Stimulated activated CD8-positive, alpha-beta memory T cell treated with anti-CD3 and anti-CD28 coated beads, Interleukin-7, amount 100 ng/mL, for 1 hour (primary cell): ENCODE data around the gene CTF1.
A peak's percentile ranks its signal among the peaks of the same experiment; 100 is the strongest.
"Not testable (repeated sequence)": the region's sequence is repeated elsewhere in the genome, so short reads cannot be mapped to it uniquely, and the experiment has no call there.

Source experiments
- DNase-seq, 2 donors: peaks; one replicate each; pipeline ENCODE4 v3.0.0-alpha.2; 2020; ENCODE audit warnings: low read depth in 2 of 2

The CTF1 gene

DNA sequence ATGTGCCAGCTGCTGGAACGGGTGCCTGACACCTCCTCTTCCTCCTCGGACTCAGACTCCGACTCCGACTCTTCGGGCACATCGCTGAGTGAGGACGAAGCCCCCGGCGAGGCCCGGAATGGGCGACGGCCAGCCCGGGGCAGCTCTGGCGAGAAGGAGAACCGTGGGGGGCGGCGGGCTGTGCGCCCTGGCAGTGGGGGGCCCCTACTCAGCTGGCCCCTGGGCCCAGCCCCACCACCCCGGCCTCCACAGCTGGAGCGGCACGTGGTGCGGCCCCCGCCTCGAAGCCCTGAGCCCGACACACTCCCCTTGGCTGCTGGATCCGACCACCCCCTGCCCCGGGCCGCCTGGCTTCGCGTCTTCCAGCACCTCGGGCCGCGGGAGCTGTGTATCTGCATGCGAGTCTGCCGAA, 33.8 kb downstream of the CTF1 start:
- DNase-seq: no peak

DNA sequence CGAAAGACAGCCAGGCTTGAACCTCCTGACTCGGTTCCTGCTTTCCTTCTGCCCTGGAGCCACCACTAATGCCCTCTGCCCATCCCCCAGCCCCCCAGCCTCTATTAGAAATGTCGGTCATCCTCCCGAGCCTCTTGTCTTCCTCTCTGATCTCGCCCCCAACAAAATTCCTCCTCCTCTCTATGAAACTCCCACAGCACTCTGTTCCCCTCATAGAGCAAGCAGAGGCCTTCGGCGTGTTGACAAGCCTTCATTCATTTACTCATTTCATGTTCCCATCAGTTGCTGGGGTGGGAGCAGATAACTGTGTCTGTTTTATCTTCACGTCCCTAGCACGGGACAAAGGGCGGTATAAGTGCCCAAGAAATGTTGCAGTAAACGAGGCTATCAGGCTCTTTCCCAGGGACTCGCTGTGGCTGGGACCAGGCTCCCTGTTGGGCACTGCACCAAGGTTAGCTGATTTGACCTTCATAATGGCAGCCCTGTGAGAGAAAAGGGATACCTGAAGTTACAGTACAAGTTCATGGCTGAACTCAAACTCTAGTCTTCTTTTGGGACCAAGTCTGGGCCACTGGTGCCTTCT, 34.7 kb downstream of the CTF1 start:
- DNase-seq: no peak

DNA sequence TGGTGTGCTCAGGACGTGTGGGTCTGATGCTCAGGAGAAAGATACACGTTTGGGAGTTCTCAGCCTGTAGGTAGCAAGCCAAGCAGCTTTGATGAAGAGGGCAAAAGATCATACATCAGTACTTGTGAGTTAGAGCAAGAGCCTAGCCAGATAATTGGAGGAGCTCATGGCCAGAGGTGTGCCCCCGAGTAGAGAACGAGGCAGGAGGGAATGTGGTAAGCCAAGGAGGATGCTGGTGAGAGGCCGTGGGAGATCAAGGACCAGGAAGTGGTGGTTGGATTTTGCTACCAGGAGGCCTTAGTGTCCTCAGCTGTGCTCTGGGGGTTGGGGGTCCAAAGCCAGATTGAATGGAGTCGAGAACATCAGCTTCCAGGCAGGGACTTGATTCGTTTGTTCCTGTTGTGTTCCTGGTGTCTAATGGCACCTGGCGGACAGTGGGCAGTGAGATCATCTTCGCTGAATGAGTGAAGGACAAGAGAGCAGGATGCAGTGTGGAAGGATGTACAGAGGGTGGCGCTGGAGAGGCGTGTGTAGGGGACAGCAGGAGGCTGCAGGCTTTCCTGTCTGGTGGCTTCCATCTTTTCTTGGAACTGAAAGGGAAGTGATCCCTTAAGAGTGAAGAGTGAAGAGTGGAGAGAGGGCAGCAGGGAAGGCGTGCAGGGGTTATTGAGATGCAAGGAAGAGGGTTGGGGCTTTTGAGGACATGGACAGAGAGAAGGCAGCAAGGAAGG, 38.6 kb downstream of the CTF1 start:
- DNase-seq: no peak

DNA sequence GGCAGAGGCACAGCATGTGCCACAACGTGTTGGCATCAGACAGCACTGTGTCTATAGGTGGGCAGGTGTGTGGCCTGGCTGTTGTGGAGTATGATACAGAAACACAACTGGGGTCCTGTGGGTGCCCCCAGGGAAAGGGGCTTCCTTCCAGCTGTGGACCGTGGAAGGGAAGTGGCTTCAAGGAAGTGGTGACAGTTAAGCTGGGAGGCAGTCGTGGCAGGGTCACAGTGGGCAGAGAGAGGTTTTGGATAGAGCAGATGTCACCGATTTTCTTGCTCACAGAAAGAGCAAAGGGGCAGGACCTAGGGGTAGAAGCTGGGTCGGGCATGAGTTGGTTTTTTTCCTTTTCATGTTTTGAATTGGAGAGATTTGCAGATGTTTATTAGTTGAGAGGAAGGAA, 41.3 kb downstream of the CTF1 start:
- DNase-seq: no peak

DNA sequence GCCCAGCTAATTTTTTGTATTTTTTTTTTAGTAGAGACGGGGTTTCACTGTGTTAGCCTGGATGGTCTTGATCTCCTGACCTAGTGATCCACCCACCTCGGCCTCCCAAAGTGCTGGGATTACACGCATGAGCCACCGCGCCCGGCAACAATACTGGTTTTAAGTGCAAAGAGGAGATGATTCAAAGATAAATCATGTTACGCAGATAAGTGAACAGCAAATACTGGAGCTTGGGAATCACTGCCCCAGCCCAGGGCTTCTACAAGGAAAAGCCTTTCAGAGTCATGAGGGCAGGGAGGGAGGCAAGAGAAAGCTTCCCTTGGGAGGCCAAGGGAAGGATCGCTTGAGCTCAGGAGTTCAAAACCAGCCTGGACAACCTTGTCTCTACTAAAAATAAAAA, 43.2 kb downstream of the CTF1 start:
- DNase-seq: not testable (repeated sequence)

DNA sequence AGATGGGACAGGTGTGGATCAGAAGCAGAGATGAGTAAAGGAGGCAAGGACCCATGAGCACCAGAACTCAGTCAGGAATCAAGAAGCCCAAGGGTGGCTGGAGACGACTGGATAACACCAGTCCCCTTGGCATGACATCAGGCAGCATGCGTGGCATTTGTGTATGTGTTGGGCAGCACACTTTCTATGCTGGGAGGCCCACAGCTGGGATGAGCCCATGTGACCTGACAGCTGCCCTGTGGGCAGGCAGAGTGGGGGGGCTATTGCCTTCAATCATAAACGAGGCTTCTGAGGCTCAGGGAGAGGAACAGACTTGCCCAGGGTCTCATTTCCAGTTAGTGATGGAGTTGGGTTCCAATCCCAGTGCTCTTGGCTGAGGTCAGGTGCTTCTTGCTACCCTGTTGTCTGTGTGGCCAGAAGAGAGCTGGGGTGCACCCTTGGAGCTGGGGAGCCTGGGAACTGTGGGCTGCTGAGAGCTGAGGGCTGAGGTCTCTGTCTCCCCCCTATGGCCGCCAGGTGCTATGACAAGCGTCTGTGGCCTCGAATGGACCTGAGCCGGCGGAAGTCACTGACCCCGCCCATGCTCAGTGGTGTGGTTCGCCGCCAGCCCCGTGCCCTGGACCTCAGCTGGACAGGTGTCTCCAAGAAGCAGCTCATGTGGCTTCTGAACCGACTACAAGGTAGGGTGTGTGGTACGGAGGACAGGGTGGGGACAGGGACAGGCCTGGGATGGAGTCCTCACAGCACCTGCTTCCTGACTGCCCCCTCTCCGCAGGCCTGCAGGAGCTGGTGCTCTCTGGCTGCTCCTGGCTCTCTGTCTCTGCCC, 45.4 kb downstream of the CTF1 start:
- DNase-seq: peak; percentile 32 to 37

DNA sequence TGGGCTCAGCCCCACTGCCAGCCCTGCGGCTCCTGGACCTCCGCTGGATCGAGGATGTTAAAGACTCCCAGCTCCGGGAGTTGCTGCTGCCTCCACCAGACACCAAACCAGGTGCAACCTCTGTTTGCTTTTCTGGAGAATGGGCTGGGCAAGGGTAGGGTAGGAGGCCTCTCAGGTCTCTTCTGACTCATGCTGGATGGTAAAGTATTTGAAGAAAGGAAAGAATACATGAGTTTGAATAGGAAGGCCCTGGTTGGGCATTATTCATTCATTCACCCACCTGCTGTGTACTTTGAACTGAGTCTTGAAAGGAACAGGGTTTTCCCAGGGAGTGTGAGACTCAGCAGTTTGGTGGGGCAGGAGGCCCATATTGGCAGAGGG, 46.0 kb downstream of the CTF1 start:
- DNase-seq: no peak

DNA sequence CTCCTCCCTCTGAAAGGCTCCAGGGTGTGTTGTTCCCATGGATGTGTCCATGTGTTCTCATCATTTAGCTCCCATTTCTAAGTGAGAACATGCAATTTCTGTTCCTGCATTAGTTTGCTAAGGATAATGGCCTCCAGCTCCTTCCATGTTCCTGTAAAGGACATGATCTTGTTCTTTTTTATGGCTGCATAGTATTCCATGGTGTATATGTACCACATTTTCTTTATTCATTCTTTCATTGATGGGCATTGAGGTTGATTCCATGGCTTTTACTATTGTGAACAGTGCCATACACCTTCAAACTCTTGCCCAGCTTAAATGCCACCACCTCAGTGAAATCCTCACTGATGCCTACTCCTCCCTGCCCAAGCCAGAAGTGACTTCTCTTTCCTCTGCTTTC, 47.9 kb downstream of the CTF1 start:
- DNase-seq: no peak

DNA sequence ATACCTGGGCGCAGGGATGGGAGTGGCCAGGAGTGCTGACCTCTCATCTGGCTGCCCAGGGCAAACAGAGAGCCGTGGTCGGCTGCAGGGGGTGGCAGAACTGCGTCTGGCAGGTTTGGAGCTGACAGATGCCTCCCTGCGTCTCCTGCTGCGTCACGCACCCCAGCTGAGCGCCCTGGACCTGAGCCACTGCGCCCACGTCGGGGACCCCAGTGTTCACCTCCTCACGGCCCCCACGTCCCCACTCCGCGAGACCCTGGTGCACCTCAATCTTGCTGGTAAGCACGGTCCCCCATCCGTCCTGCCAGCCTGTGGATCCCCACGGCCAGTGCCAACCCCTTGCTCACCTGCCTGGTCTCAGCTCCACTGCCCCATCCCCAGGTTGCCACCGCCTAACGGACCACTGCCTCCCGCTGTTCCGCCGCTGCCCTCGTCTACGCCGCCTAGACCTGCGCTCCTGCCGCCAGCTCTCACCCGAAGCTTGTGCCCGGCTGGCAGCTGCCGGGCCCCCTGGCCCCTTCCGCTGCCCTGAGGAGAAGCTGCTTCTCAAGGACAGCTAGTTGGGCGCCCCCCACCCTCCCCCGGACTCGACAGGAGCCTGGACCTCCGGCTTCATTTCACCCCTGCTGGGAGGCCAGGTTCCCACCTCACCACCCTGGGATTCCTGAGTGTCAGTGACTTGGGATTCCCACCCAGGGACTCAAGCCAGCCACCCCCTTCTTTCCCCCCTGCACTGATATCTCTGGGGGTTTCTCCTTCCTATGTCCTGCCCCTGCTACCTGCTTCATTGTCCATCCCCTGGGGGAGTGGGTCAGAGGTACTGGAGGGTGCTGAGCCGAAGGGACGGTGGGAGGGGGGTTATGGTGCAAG, 50.5 kb downstream of the CTF1 start:
- no peak for DNase-seq

DNA sequence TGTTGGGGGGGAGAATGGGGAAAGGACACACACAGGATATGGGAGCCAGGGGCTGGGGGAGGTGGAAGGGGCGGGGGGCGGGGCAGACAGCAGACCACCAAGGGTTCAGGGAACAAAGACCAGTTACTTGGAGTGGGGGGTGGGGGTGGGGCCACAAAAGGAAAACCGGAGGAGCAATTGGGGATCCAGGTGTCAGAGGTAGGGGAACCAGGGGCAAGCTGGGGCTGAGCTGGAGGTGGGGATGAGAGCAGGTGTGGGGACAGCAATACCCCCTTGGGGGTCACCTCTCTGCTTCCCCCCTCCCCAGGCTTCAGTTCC, 51.1 kb downstream of the CTF1 start:
- DNase-seq: no peak

DNA sequence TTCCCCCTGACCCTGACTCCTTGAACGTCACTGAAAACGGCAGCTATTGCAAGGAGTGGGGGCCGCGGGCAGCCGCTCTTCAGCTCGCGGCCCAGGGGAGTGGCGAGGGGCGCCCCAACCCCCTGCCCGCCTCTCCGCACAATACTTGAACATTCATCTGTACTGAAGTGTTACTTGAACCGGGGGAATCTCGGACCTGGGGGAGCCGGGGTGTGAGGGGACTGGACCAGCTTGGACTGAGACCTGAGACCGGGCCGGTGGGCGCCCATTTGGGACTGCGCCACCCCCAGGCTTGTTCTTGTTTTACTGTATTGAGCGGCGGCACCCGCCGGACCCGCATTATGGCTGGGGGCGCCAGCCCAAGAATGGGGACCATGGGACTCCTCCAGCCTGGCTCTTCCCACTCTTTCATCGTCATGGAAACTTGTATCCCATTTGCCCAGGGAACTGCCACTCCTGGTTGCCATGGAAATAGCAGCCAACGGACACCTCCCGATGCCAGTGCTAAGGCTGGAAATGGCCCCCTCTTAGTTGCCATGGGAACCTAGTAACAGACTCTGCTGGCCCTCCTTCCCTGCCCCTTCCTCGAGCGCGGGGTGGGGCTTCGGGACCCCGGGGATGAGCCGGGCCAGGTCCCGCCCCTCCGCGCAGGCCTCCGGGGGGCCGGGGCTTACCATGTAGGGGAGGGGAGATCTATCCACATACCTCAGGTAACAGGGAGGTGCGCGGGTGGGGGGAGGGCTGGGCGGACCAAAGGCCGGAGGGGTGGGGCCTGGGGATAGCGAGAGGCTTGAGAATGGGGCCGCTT, 51.6 kb downstream of the CTF1 start:
- no peak for DNase-seq

DNA sequence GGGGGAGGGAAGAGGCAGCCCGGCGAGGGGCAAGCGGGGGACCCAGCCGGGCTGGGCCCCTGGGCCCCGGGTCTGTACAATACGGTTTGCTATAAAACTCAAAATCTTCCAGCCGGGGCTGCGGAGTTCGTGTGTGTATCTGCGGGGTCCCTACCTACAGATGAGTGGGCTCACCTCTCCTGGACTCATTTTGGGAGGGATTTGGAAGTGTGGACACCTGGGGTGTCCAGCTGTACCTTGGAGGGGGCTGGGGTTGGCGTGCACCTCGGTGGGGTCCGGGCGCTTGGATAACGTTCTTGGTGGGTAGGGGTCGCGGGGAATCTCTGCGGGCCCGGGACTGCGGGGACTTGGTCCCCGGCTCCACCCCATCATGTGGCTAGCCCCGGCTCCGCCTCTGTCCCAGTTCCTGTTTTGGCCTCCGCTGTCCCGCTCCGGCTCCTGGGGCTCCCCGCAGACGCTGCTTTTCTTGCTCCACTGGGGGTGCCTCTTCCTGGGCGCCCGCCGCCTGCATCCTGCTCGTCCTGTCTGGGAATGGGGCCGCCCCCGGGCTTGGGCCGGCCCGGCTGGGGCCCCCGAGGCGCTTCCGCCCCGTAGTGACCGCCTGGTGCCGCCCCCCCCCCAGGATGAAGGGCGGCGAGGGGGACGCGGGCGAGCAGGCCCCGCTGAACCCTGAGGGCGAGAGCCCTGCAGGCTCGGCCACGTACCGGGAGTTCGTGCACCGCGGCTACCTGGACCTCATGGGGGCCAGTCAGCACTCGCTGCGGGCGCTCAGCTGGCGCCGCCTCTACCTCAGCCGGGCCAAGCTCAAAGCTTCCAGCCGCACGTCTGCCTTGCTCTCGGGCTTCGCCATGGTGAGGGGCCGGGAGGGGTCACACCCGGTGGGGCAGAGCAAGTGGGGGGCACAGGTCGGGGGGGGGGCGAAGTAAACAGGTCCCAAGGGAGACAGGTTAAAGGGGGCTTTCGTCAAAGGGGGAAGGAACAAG, 52.5 kb downstream of the CTF1 start, which contains the start of gene ORAI3:
ORAI3 (plus strand) TSS at position 402 of the 983 bp plus-strand sequence; CDS start at position 624, 222 bp downstream.
- peak in 1 of 2 donors; percentile 14 for DNase-seq

DNA sequence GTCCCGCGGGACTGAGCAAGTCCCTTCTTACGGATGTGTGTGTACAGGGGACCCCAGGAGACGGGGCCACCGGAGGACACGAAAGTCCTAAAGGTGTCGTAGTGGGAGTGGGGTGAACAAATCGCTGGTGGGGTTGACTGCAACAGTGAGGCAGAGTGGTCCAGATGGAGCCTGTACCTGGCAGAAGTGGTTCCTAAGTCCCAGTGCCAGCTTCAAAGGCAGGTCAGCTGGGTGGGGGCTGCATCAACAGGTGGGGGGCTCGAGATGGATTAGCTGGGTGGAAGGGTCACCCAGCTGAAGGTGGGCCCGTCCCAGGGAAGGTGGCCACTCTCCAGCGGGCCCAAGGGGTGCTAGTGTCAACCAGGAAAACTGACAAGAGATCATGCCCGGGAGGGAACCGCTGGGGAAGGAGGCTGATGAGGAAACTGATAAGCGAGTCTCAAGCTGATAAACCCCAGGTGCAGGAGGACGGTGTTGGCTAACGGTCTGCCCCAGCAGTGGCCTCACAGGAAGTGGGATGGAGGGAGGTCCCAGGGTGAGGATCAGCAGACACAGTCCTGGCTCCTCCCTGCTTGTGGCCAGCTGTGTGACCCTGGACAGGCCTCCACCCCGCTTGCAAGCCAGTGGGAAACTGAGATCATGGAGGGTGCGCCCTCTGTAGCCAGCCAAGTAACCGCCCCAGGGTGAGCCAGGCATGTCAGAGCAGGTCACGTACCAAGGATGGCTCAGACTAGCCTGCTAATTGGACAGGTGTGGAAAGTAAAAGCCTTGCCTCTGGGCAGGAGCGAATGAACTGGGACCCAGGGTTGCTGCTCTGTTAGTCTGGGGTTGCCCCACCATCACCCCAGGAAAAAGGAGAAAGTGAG, 53.5 kb downstream of the CTF1 start:
- DNase-seq: peak in 1 of 2 donors; percentile 12

DNA sequence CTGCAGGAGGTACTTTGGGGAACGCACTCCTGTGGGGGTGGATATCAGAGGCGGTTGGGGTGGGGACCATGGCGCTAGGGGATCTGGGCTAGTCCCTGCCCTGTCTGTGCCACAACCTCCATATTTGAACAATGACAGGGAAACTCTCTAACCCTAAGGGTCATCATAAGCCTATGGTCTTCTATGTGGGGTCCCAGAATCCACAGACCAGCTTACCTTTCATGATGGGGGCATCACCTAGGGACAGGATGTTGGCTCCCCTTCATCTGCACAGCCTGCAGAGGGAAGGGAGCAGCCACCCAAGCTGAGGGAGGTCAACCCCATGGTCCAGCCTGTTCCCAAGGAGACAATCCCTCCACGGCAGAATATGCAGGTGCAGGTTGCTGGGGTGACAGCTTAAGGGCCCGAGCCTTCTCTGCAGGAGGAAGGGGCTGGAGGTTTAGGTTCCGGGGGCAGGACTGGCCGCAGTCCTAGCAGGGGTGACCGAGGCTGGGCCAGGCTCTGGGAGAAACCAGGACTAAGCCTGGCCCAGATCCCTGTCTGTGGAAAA, 54.2 kb downstream of the CTF1 start:
- no peak for DNase-seq

DNA sequence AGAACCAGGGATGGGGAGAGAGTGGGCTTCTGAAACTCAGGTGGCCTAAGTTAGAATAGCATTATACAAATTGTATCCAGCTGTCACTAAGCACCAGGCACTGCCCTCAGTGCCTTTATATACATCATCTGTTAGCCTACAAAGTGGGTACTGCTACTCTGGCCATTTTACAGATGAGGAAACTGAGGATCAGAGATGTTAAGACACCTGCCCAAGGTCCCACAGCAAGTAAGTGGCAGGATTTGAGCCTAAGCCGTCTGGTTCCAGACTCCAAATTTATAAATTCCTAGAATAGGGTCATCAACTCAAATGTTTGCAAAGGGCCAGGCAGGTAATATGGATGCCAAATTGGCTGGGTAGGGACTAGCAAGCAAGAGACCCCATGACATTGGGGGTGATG, 54.8 kb downstream of the CTF1 start:
- DNase-seq: no peak

DNA sequence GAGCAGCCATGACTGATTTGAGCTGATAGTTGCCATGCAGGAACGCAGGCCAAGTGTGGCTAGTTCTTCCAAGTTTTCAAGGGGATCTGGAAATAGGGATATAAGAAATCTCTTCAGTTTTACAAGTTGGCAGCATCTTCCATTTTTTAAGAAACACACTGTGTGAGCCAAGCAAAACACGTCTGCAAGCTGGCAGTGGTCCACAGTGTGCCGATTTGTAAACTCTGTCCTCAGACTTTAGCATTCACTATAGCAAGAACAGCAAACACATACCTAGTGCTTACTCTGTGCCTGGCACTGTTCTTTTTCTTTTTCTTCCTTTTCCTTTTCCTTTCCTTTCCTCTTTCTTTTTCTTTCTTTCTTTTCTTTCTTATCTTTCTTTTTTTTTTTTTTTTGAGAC, 55.3 kb downstream of the CTF1 start:
- no peak for DNase-seq

DNA sequence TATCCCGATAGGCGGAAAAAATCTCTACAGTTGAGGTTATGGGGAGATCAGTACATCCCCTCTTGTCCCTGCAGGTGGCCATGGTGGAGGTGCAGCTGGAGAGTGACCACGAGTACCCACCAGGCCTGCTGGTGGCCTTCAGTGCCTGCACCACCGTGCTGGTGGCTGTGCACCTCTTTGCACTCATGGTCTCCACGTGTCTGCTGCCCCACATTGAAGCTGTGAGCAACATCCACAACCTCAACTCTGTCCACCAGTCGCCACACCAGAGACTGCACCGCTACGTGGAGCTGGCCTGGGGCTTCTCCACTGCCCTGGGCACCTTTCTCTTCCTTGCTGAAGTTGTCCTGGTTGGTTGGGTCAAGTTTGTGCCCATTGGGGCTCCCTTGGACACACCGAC, 56.7 kb downstream of the CTF1 start:
- no peak for DNase-seq
